IPS-20b (cell line): ENCODE results near the gene AAR2.
A peak's percentile ranks its signal among the peaks of the same experiment; 100 is the strongest.

Experiments used
- H3K27ac ChIP-seq: one replicate; pipeline ENCODE4 v1.5.1; 2013; ENCODE audit warnings: low read length
- H3K27me3 ChIP-seq: 2 replicates; pipeline ENCODE4 v1.6.1; 2013; ENCODE audit warnings: mild to moderate bottlenecking, low read length, inconsistent platforms; ENCODE audit not compliant: insufficient read depth
- H3K36me3 ChIP-seq: 2 replicates; pipeline ENCODE4 v1.6.1; 2013; ENCODE audit warnings: low read depth, mild to moderate bottlenecking, inconsistent platforms, low read length, moderate library complexity; ENCODE audit not compliant: insufficient read depth
- H3K4me1 ChIP-seq: 2 replicates; pipeline ENCODE4 v1.6.1; 2013; ENCODE audit warnings: mild to moderate bottlenecking, control low read depth, inconsistent platforms, low read length, moderate library complexity; ENCODE audit not compliant: insufficient read depth
- H3K4me3 ChIP-seq: 2 replicates; pipeline ENCODE4 v1.5.1; 2013; ENCODE audit warnings: mild to moderate bottlenecking, low read length, inconsistent platforms
- H3K9ac ChIP-seq: 2 replicates; pipeline ENCODE4 v1.6.1; 2013; ENCODE audit warnings: low read depth, mild to moderate bottlenecking, inconsistent platforms, low read length, moderate library complexity
- H3K9me3 ChIP-seq: 2 replicates; pipeline ENCODE4 v1.6.1; 2013; ENCODE audit warnings: mild to moderate bottlenecking, low read depth, low read length, inconsistent platforms; ENCODE audit not compliant: insufficient read depth

The AAR2 gene, protein sequence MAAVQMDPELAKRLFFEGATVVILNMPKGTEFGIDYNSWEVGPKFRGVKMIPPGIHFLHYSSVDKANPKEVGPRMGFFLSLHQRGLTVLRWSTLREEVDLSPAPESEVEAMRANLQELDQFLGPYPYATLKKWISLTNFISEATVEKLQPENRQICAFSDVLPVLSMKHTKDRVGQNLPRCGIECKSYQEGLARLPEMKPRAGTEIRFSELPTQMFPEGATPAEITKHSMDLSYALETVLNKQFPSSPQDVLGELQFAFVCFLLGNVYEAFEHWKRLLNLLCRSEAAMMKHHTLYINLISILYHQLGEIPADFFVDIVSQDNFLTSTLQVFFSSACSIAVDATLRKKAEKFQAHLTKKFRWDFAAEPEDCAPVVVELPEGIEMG

GRCh38 chr20:36235892-36236785 is at the start of gene AAR2:
Gene AAR2 (plus strand): TSS chr20:36236478. CDS start chr20:36239869, 3,391 bp downstream.
- H3K9ac ChIP-seq: peak within 1 kb of the TSS; percentile 91
- peak within 1 kb of the TSS; percentile 59 for H3K27ac ChIP-seq
- no peaks in the 10 kb centered on the region for H3K9me3 ChIP-seq
- peaks cover 6% of the 10 kb centered on the region; the same call in 1 of the 2 replicates for H3K4me1 ChIP-seq
- peaks cover 20% of the 10 kb centered on the region for H3K36me3 ChIP-seq
- H3K4me3 ChIP-seq: peak within 1 kb of the TSS; percentile 91
- H3K27me3 ChIP-seq: no peaks in the 10 kb centered on the region

DNA sequence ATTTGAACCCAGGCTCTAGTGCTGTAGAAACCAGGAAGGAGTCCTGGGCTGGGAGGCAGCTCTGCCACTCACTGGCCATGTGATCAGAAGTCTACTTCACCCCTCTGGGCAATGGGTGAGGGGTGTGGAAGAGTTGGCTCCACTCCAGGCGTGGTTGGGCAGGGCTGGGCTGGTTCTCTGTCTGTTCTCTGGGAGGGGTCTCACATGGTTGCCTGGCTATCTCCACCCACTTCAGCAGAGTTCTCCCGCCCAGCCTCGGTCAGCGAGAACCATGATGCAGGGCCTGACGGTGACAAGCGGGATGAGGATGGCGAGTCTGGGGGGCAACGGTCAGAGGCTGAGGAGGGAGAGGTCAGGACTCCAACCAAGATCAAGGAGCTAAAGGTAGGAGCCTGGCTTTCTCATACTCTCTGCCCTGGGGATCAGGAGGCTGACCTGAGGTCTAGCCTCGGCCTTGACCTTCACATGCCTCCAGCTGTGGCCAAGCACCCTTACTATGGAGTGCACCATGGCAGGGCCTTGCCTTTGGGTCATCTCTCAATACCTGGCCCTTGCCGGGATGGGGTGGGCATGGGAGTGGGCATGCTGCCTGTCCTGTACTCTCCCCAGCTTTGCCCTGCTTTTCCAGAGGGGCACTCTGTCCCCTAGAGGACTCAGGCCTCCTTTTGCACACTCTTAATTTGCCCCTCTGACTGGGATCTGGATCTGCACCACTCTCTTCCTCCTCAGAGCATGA is 42.1 kb upstream of the AAR2 start:
- H3K36me3 ChIP-seq: no peaks in the 10 kb centered on the region; the same call in 1 of the 2 replicates
- no peak overlapping the region for H3K4me3 ChIP-seq
- H3K27me3 ChIP-seq: no peaks in the 10 kb centered on the region
- no peaks in the 10 kb centered on the region for H3K4me1 ChIP-seq
- H3K9me3 ChIP-seq: no peaks in the 10 kb centered on the region
- H3K27ac ChIP-seq: no peak overlapping the region
- H3K9ac ChIP-seq: no peak overlapping the region

DNA sequence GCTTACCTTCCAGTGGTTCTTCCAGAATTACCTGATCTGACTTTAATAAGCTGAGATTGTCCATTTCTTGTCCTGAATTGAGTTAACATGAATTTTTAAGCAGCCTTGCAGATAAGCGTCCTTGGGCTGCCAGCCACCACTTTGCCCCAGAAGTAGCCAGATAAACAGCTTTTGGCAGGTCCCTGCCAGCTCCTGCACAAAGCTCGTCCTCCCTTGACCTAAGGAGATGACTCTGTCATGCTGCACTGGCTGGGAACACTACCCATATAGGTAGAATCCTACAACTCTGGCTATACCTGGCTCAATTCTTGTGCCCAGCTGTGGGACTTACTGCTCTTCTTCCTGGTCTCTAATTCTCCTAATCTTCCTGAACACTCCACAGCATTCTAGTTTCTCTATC is 39.6 kb upstream of the AAR2 start:
- Histone ChIP-seq H3K36me3 (no peaks in the 10 kb centered on the region), H3K9ac (no peak overlapping the region), H3K4me3 (no peak overlapping the region), H3K9me3 (no peaks in the 10 kb centered on the region), H3K27me3 (no peaks in the 10 kb centered on the region), H3K27ac (no peak overlapping the region), H3K4me1 (no peaks in the 10 kb centered on the region)

- Histone ChIP-seq H3K4me1 (no peaks in the 10 kb centered on the region), H3K9me3 (no peaks in the 10 kb centered on the region), H3K27ac (no peak overlapping the region), H3K36me3 (no peaks in the 10 kb centered on the region), H3K4me3 (no peak overlapping the region), H3K9ac (no peak overlapping the region), H3K27me3 (no peaks in the 10 kb centered on the region)
Measured at GRCh38 chr20:36197271-36197670, 39.0 kb upstream of the AAR2 start.

DNA sequence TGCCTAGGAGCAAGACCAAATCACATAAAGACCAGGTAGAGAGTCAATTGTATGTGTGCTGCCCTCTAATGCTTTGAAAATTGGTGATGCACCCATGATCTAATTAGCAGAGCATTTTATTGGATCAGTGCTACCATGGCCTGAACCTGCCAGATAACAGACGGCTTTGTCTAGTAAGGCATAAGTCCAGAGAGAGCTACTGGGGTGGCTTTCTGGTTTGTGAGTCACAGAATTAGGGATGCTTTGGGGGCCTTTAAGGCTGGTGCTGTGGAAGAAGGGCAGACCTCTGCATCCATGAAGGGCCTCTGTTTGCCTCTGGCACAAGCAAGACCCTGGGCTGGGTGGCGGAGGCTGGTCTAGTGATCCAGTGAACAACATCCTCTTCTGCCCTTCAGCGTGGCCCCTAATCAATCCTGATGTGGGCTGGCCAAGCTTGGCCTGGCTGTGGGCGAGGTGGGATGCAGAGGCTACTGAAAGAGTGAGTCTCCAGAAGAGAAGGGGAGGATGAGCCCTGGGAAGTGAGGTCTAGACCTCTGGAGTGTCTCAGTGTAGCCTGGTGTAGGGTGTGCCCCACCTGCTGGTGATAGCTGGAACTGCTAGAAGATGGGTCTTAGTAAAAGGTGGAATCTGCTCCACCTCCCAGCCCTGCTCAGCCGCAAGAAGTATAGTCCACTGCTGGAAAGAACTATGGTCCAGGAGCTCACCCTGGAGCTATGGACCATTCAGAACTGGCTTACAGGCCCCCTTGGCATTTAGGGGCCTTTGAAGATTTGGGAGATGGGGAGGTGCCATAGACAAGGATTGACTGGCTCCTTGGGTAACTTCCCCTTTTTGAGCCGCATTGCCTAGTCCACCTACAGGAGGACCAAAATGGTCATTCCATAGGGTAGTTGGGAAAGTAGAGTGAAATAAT is 36.7 kb upstream of the AAR2 start:
- Histone ChIP-seq H3K27ac (no peak overlapping the region), H3K36me3 (no peaks in the 10 kb centered on the region), H3K9ac (no peak overlapping the region), H3K4me3 (no peak overlapping the region), H3K4me1 (no peaks in the 10 kb centered on the region), H3K9me3 (no peaks in the 10 kb centered on the region), H3K27me3 (no peaks in the 10 kb centered on the region)

GRCh38 chr20:36200451-36200850 is 35.8 kb upstream of the AAR2 start:
- no peak overlapping the region for H3K4me3 ChIP-seq
- H3K9ac ChIP-seq: no peak overlapping the region
- no peak overlapping the region for H3K27ac ChIP-seq
- no peaks in the 10 kb centered on the region for H3K9me3 ChIP-seq
- H3K4me1 ChIP-seq: no peaks in the 10 kb centered on the region
- H3K36me3 ChIP-seq: no peaks in the 10 kb centered on the region
- no peaks in the 10 kb centered on the region for H3K27me3 ChIP-seq

DNA sequence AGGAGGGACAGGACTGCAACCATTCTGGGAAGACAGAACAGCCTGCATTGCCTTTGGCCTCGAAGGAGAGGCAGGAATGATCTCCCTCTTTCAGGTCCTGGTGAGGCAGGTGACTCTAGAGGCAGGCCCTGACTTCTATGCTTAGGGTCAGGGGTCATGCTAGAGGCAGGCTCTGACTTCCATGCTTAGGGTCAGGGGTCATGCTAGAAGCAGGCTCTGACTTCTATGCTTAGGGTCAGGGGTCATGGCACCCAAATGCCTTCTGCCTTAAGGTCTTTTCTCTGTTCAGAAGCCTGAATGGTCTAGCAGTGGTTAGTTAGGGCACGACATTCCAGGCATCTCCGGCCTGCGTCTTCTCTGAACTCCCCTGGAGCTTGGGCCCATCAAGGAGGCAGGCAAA is 35.1 kb upstream of the AAR2 start:
- Histone ChIP-seq H3K27ac (no peak overlapping the region), H3K36me3 (no peaks in the 10 kb centered on the region), H3K27me3 (no peaks in the 10 kb centered on the region), H3K4me3 (no peak overlapping the region), H3K9me3 (no peaks in the 10 kb centered on the region), H3K9ac (no peak overlapping the region), H3K4me1 (no peaks in the 10 kb centered on the region)

DNA sequence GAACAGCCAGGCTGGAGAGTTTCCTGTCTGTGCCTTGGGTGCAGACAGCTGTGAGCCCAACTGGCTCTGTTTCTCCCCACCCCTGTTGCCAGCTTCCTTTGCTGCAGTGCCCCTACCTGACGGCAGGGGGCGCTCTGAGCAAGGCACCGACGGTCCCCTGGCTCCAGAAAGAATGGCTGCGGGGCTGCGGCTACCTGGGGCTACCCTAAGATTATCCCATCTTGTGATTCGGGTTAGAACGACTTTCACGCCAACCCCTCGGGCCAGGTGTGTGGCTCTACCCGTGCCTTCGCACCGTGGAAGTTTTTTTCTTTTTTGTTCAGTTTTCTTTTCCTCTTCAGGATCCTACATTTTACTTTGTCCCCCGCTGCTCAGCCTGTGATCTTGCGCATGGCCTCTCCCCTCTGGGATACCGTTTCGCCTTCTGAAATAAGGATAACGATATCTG is 33.4 kb upstream of the AAR2 start:
- Histone ChIP-seq H3K9me3 (no peaks in the 10 kb centered on the region), H3K4me3 (no peak overlapping the region), H3K27me3 (no peaks in the 10 kb centered on the region), H3K9ac (no peak overlapping the region), H3K27ac (no peak overlapping the region), H3K36me3 (no peaks in the 10 kb centered on the region), H3K4me1 (no peaks in the 10 kb centered on the region)

DNA sequence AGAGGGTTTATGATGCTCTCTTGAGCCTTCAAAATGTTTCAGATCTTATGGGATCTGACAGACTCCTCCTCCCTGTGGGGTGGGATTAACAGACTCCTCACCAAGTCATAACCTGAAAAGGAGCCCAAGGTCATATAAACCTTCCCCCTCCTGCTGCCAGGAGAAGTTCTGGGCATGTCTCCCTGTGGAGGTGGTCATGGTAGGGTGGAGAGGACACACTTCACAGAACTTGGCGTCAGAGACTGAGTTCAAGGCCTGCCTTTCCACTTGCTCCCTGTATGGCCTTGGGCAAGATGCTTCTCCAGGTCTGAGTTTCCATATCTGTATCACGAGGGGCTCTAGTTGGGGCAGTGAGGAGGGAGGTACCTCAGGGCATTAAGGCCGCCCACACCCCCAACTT is 32.4 kb upstream of the AAR2 start:
- H3K9me3 ChIP-seq: no peaks in the 10 kb centered on the region
- no peak overlapping the region for H3K4me3 ChIP-seq
- H3K27ac ChIP-seq: no peak overlapping the region
- H3K27me3 ChIP-seq: no peaks in the 10 kb centered on the region
- H3K4me1 ChIP-seq: no peaks in the 10 kb centered on the region
- H3K9ac ChIP-seq: no peak overlapping the region
- no peaks in the 10 kb centered on the region for H3K36me3 ChIP-seq

DNA sequence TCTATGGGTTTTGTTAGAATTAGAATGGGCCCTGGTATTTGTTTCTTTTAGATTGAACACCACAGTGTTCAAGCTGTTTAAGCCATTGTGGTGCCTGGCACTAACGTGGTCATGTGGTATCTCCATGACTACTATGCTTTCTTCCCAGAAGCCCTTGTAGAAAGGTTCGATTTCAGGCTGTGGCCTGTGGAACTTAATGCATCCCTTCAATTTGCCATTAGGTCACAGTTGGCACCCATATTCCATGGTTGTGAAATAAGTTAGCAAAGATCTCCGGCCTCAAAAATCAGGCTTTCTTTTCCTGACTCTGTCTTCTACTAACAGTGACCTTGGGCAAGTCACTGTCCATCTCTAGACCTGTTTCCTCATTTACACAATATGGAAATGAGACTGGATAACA is 31.3 kb upstream of the AAR2 start:
- Histone ChIP-seq H3K27ac (no peak overlapping the region), H3K9me3 (no peaks in the 10 kb centered on the region), H3K4me1 (no peaks in the 10 kb centered on the region), H3K4me3 (no peak overlapping the region), H3K27me3 (no peaks in the 10 kb centered on the region), H3K9ac (no peak overlapping the region), H3K36me3 (no peaks in the 10 kb centered on the region)

- Histone ChIP-seq H3K9me3 (no peaks in the 10 kb centered on the region), H3K27me3 (no peaks in the 10 kb centered on the region), H3K4me3 (no peak overlapping the region), H3K9ac (no peak overlapping the region), H3K36me3 (no peaks in the 10 kb centered on the region), H3K4me1 (no peaks in the 10 kb centered on the region), H3K27ac (no peak overlapping the region)
Measured at GRCh38 chr20:36206068-36206467, 30.2 kb upstream of the AAR2 start.
